Ovary (tissue), 9 donors: ENCODE results near the gene SCUBE3. TPM values are rescaled to one million over a fixed set of nuclear protein-coding genes. Genes with fewer than 3 reads are reported as not detected.

Experiments
- DNase-seq, 5 donors: peaks; one replicate each; pipeline ENCODE4 v3.0.0-alpha.2; 2019 to 2020
- H3K27ac ChIP-seq, 2 donors: fragments of 200-600 bp; one replicate each; pipeline versions ENCODE4 v1.5.1 to v1.8.0; 2019 to 2022
- H3K27me3 ChIP-seq: fragments of 200-600 bp; one replicate; pipeline ENCODE4 v1.8.0; 2022
- H3K36me3 ChIP-seq: fragments of 200-600 bp; sonication (generic); one replicate; pipeline ENCODE4 v1.5.1; 2019
- H3K4me1 ChIP-seq: one replicate; pipeline ENCODE4 v1.8.1; 2013; ENCODE audit warnings: mild to moderate bottlenecking, moderate library complexity; ENCODE audit not compliant: insufficient read depth
- H3K4me3 ChIP-seq: fragments of 200-600 bp; sonication (generic); one replicate; pipeline ENCODE4 v1.5.1; 2017
- H3K9me3 ChIP-seq, 2 donors: fragments of 200-600 bp in 1 of 2; sonication (generic) in 1 of 2; one replicate each; pipeline versions ENCODE4 v1.5.1 to v1.8.1; 2013 to 2019; ENCODE audit warnings: mild to moderate bottlenecking in 1 of 2, moderate library complexity in 1 of 2
- CTCF ChIP-seq, 3 donors: fragments of 450-650 bp in 2 of 3; fragments of 200-600 bp in 1 of 3; IDR thresholded peaks; one replicate each; pipeline versions ENCODE4 v1.5.1 to v1.8.0; 2016 to 2022; ENCODE audit warnings: antibody characterized with exemption in 3 of 3, mild to moderate bottlenecking in 1 of 3
- EP300 ChIP-seq: sonication (generic); formaldehyde crosslinking; IDR thresholded peaks from one replicate; pipeline ENCODE4 v1.6.1; 2017; ENCODE audit warnings: antibody characterized with exemption
- POLR2A ChIP-seq: fragments of 450-650 bp; IDR thresholded peaks from one replicate; pipeline ENCODE4 v1.6.1; 2017; ENCODE audit warnings: antibody characterized with exemption, mild to moderate bottlenecking, moderate library complexity
- WGBS, 3 donors: extraction: QIAGEN DNeasy Blood & Tissue Kit in 1 of 3; methylation state at CpG; one replicate each; pipeline versions ENCODE4 v1.1.5 to v1.1.7; 2013 to 2017; 5-methylcytosine and 5-hydroxymethylcytosine counted together
- intact Hi-C, 4 donors: fragments of 100-400 bp; cut with DNase I; formaldehyde crosslinking; loops; one replicate each; pipeline versions ENCODE4 v1.11.0 to v1.15.1; 2022 to 2023
- polyA plus RNA-seq, 2 donors: library from polyadenylated mRNA; stranded (reverse); fragments of 200-250 nt in 1 of 2; fragments of 350-450 nt in 1 of 2; fragmentation: Illumina TruSeq in 1 of 2; extraction: RNeasy Lipid Tissue Mini Kit (QIAGEN cat#74804) in 1 of 2; gene quantifications; one replicate each; pipeline ENCODE4 v1.2.3, GENCODE V29; 2013 to 2014
- total RNA-seq, 7 donors: library from RNA; depleted of rRNA in 2 of 7; stranded (reverse); fragments of >200 nt in 2 of 7; fragmentation: NEBNext Ultra II Directional in 3 of 7; extraction: Animal tissue kit (Norgen Biotek cat#: 25700) in 3 of 7; gene quantifications; one replicate each; pipeline versions ENCODE4 v1.1.0 to v1.2.4, GENCODE V29; 2016 to 2023
- donor health status: DM: no; HTN: no; CAD: no; lungs with moderate emphysema.
- donor health status: DM: no; HTN: no; CAD: no.
- donor health status: Bipolar disorder and iron deficiency.
- donor health status: DM: yes; HTN: yes; CAD: no.
- donor health status: DM: no; HTN: no; CAD: no.
- donor health status: DM: yes; HTN: yes; CAD: no.

Gene SCUBE3
- total and polyA plus RNA-seq, 9 donors = 0.08 to 3.1 (median 0.18) TPM; not detected in 1

GRCh38 chr6:35251949-35252348 is 38.2 kb downstream of the SCUBE3 start:
- Histone ChIP-seq H3K4me1 (peaks cover 1% of the 10 kb centered on the region), H3K27ac (no peak overlapping the region), H3K27me3 (no peaks in the 10 kb centered on the region), H3K9me3 (no peaks in the 10 kb centered on the region), H3K36me3 (no peaks in the 10 kb centered on the region), H3K4me3 (no peak overlapping the region)
- intact Hi-C loops = no loop called here
- no peak for DNase-seq
- no peak for TF ChIP-seq CTCF (IDR thresholded peaks at IDR 0.05)
- TF ChIP-seq EP300 = no peak
- TF ChIP-seq POLR2A = no peak
- WGBS, 3 donors = 98 to 100% (median 99%) methylated on average over 3 of the region's 3 CpGs

GRCh38 chr6:35253249-35253648 is 39.5 kb downstream of the SCUBE3 start:
- no peaks in the 10 kb centered on the region for H3K27me3 ChIP-seq
- no peaks in the 10 kb centered on the region for H3K9me3 ChIP-seq
- H3K27ac ChIP-seq = no peak overlapping the region
- DNase-seq = no peak
- WGBS, 3 donors = 67 to 80% (median 76%) methylated on average over 1 of the region's 1 CpG
- intact Hi-C loops = no loop called here
- TF ChIP-seq CTCF (IDR thresholded peaks at IDR 0.05) = no peak
- TF ChIP-seq EP300 = no peak
- TF ChIP-seq POLR2A = no peak
- H3K4me1 ChIP-seq = peaks cover 6% of the 10 kb centered on the region
- H3K36me3 ChIP-seq = no peaks in the 10 kb centered on the region
- H3K4me3 ChIP-seq = no peak overlapping the region

DNA sequence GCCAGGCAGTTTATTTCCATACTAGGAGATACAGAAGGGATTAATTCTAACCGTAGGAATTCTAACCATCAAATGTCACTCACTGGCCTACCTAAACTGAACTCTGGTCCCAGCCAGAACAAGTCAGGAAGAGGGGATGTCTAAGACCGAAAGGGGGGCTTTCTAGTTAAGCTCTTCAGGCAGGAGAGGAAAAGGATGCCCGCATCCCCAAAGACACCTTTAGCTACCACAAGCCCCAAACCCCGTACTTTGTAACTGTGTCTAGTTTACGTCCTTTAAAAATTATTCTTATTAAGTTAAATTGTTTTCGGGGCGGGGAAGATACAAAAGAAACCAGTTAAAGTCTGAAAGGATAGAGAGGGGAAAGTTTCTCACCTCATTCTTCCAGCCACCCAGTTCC is 44.6 kb downstream of the SCUBE3 start:
- peak overlapping the region in 1 of 2 donors; percentile 99 for H3K27ac ChIP-seq
- peak overlapping the region; percentile 96 for H3K4me3 ChIP-seq
- TF ChIP-seq CTCF (IDR thresholded peaks at IDR 0.05) (no peak), POLR2A (no peak), EP300 (no peak)
- DNase-seq = no peak
- no peaks in the 10 kb centered on the region for H3K36me3 ChIP-seq
- intact Hi-C loops = no loop called here
- peaks cover 6% of the 10 kb centered on the region for H3K4me1 ChIP-seq
- no peaks in the 10 kb centered on the region for H3K9me3 ChIP-seq
- WGBS, 3 donors = 18 to 21% (median 18%) methylated on average over 7 of the region's 7 CpGs
- no peaks in the 10 kb centered on the region for H3K27me3 ChIP-seq

- Histone ChIP-seq H3K27ac (peak overlapping the region; percentile 25 to 99), H3K27me3 (no peaks in the 10 kb centered on the region), H3K4me3 (peak overlapping the region; percentile 96), H3K9me3 (no peaks in the 10 kb centered on the region), H3K4me1 (peaks cover 6% of the 10 kb centered on the region), H3K36me3 (no peaks in the 10 kb centered on the region)
- no peak for DNase-seq
- WGBS, 3 donors = 0 to 1% (median 0%) methylated on average over 20 of the region's 20 CpGs
- intact Hi-C loops = no loop called here
- TF ChIP-seq CTCF (IDR thresholded peaks at IDR 0.05) (peak in 1 of 3 donors; percentile 30), EP300 (no peak), POLR2A (no peak)
Observed at GRCh38 chr6:35258858-35259193, 45.1 kb downstream of the SCUBE3 start.
